GM20431 (cell line): ENCODE measurements around the gene XPO1.

Experiments
- in situ Hi-C: fragments of 300-500 bp; cut with MseI, MboI; formaldehyde crosslinking; loops from one replicate; pipeline ENCODE4 v1.15.0; 2020; ENCODE audit warnings: low sequenced_read_pairs; ENCODE audit not compliant: unreplicated experiment

XPO1 gene

GRCh38 chr2:61437170-61437569 lies 101.0 kb downstream of the XPO1 start:
- in situ Hi-C loops: no loop called here

GRCh38 chr2:61436092-61436491 lies 102.1 kb downstream of the XPO1 start:
- in situ Hi-C loops: no loop called here

GRCh38 chr2:61435291-61435690 lies 102.9 kb downstream of the XPO1 start:
- in situ Hi-C loops: no loop called here

GRCh38 chr2:61434314-61434713 lies 103.8 kb downstream of the XPO1 start:
- in situ Hi-C loops: no loop called here

- in situ Hi-C loops: no loop called here
Observed at GRCh38 chr2:61433606-61434005, 104.5 kb downstream of the XPO1 start.

GRCh38 chr2:61432990-61433389 lies 105.2 kb downstream of the XPO1 start:
- in situ Hi-C loops: no loop called here

- in situ Hi-C loops: no loop called here
Observed at GRCh38 chr2:61431345-61431744, 106.8 kb downstream of the XPO1 start.
